GM12892 (cell line): ENCODE data around the gene TRPC1.

Experiments used
- POLR2A ChIP-seq: IDR thresholded peaks from 2 replicates; pipeline ENCODE4 v1.6.1; 2011; ENCODE audit warnings: low read depth, low read length, control low read depth
- POLR2AphosphoS5 ChIP-seq: IDR thresholded peaks from 2 replicates; pipeline ENCODE4 v1.6.1; 2011; ENCODE audit warnings: low read depth, low read length, control low read depth
- TAF1 ChIP-seq: IDR thresholded peaks from 2 replicates; pipeline ENCODE4 v1.6.1; 2011; ENCODE audit warnings: low read depth, mild to moderate bottlenecking, control low read depth, low read length, borderline replicate concordance

- TF ChIP-seq TAF1 = no peak
- TF ChIP-seq POLR2AphosphoS5 = no peak
- TF ChIP-seq POLR2A = no peak
Observed at GRCh38 chr3:142809259-142809658, 85.4 kb downstream of the TRPC1 start.
